ENCODE results near the gene ATP2A2.

ATP2A2 gene

GRCh38 chr12:110281549-110282299 lies 677 bp downstream of the ATP2A2 start:
- DNase-seq (ENCODE audit: low spot score): peak; percentile 77
- TF ChIP-seq CTCF (IDR thresholded peaks at IDR 0.05; ENCODE audit: borderline replicate concordance, control extremely low read depth, extremely low read depth, insufficient read depth, missing control alignments): no peak
- in situ Hi-C loops (cut with MboI; ENCODE audit: low sequenced_read_pairs, unreplicated experiment): no loop called here

- DNase-seq (ENCODE audit: low spot score): peak; percentile 36
- in situ Hi-C loops (cut with MboI; ENCODE audit: low sequenced_read_pairs, unreplicated experiment): no loop called here
- no peak for TF ChIP-seq CTCF (IDR thresholded peaks at IDR 0.05; ENCODE audit: borderline replicate concordance, control extremely low read depth, extremely low read depth, insufficient read depth, missing control alignments)
These were observed 1.3 kb downstream of the ATP2A2 start for GRCh38 chr12:110282300-110282860.

- in situ Hi-C loops (cut with MboI; ENCODE audit: low sequenced_read_pairs, unreplicated experiment): no loop called here
- DNase-seq (ENCODE audit: low spot score): no peak
- no peak for TF ChIP-seq CTCF (IDR thresholded peaks at IDR 0.05; ENCODE audit: borderline replicate concordance, control extremely low read depth, extremely low read depth, insufficient read depth, missing control alignments)
These were observed 2.1 kb downstream of the ATP2A2 start for GRCh38 chr12:110282956-110283817.

GRCh38 chr12:110284597-110284996 lies 3.5 kb downstream of the ATP2A2 start:
- in situ Hi-C loops (cut with MboI; ENCODE audit: low sequenced_read_pairs, unreplicated experiment): no loop called here
- no peak for TF ChIP-seq CTCF (IDR thresholded peaks at IDR 0.05; ENCODE audit: borderline replicate concordance, control extremely low read depth, extremely low read depth, insufficient read depth, missing control alignments)
- no peak for DNase-seq (ENCODE audit: low spot score)

- TF ChIP-seq CTCF (IDR thresholded peaks at IDR 0.05; ENCODE audit: borderline replicate concordance, control extremely low read depth, extremely low read depth, insufficient read depth, missing control alignments): no peak
- in situ Hi-C loops (cut with MboI; ENCODE audit: low sequenced_read_pairs, unreplicated experiment): no loop called here
- DNase-seq (ENCODE audit: low spot score): no peak
These were observed 5.6 kb downstream of the ATP2A2 start for GRCh38 chr12:110286623-110287022.

GRCh38 chr12:110287986-110288385 lies 6.9 kb downstream of the ATP2A2 start:
- in situ Hi-C loops (cut with MboI; ENCODE audit: low sequenced_read_pairs, unreplicated experiment): no loop called here
- DNase-seq (ENCODE audit: low spot score): no peak
- no peak for TF ChIP-seq CTCF (IDR thresholded peaks at IDR 0.05; ENCODE audit: borderline replicate concordance, control extremely low read depth, extremely low read depth, insufficient read depth, missing control alignments)

All from GM13976 (cell line).